Dedifferentiated amniotic fluid mesenchymal stem cell (primary cell): ENCODE data around the gene SEC61A1.

Source experiments
- DNase-seq: peaks from one replicate; pipeline ENCODE4 v3.0.0-alpha.2; 2016; ENCODE audit errors: extremely low spot score

SEC61A1 gene

DNA sequence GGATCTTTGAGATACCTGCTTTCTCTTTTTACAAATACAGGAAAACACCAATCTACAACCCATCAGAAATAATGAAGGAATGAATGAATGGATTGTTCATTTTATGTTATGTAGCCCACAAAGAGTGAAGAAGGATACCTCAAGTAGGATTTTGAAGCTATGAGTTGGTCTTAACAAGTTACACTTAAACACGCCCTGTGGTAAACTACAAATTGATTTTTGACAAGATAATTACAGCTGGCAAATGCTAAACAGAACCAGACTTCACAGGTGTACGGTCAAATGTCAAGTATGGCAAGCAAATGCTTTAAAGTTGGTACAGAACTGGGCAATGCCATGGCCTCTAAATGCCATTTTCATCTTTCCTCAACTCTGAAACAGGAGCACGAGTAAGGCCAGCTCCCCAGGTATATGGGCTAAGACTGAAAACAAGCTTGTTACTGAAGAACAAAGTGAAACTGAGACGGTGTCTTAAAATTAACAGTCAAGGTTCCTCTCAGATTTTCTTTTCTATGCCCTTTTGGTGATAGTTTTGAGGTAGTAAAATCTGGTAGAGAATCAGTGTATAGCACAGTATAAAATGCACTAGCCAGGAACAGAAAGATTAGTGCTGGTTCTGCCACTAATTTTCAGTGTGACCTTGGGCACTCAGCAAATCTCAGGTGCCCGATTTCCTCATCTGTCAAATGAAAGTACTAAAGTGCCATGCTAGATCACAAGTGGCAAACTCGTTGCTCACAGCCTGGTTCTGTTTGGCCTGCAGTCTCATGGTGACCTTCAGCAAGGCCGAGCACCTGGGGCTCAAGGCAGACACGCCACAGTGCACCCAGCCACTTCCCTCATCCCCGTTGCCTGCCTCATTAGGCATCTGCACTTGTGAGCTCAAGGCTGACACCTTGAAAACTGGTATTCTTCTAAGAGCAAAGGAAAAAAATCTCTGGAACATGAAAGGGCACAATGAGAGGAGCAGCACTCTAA, 61.9 kb downstream of the SEC61A1 start:
- DNase-seq: no peak
